Epithelial cell of prostate (primary cell): ENCODE results near the gene SLC9A3.

Experiments used
- DNase-seq: peaks from one replicate; pipeline ENCODE4 v3.0.0-alpha.2; 2011; ENCODE audit warnings: low read depth, low spot score
- H3K27ac ChIP-seq: fragments of 450-650 bp; 2 replicates; pipeline ENCODE4 v1.5.1; 2017; ENCODE audit warnings: mild to moderate bottlenecking

SLC9A3 gene

DNA sequence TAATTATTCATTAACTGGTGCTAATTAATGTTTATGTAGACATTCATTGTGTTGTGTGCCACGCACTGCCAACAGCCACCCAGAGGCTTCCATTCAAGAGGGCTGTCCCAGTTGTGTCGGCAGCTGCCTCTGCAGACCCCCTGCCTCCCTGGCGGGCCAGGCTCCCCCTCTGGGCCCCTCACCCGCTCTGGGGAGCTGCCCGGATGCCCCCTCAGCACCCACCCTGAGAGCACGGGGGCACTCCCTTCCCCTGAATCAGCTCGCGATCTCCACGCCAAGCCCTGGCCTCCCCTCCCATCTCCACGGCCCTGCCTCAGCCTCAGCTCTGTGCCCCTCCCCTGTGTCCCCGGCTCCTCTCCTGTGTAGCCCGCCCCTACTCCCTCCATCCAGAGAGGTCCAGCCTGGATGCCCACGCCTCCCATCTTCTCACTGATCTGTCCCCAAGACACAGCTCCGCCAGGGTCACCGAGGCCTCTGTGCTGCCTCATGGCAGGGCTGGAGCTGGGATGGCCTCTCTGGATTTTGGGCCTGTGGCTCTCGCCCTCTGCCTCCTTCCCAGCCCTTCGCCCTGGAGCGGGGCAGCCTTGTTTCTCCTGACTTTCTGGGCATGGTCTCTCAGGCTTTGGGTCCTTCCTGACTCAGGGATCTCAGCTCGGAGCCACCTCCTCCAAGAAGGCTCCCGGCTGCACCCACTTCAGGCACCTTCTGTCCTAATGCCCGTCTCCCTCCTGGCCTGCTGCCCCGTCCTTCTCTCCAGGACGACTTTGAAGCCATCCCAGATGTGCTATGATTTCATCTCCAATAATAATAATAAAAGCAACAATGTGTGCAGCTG is 16.0 kb upstream of the SLC9A3 start:
- no peak overlapping the region for H3K27ac ChIP-seq
- DNase-seq, result no peak

DNA sequence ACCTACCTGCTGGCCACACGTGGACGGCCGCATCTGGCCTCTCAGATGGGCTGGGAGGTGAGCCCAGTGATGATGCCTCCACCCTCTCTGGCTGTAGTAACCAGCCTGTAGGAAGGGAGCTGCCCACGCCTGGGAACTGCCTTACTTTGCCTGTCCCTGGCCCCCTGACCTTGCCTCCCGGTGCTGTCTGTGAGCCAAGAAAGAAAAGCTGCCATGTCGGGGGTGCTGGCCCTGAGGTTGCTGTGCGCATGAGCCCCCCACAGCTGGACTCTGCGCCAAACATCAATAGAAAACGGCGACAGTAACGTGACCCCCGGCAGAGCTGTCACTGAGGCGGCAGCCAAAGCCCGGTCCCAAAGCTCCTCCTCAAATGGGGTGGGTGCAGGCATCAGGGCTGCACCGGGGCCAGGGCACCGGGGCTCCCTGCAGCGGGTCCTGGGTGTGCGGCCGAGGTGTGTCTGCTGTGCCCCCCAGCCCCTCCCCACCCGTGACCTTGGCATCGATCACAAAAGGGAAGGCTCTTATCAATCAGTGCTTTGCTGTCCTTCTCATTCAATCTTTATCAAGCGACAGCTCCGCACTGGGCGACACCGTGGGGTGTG is 15.3 kb upstream of the SLC9A3 start:
- H3K27ac ChIP-seq, result no peak overlapping the region
- DNase-seq, result no peak

DNA sequence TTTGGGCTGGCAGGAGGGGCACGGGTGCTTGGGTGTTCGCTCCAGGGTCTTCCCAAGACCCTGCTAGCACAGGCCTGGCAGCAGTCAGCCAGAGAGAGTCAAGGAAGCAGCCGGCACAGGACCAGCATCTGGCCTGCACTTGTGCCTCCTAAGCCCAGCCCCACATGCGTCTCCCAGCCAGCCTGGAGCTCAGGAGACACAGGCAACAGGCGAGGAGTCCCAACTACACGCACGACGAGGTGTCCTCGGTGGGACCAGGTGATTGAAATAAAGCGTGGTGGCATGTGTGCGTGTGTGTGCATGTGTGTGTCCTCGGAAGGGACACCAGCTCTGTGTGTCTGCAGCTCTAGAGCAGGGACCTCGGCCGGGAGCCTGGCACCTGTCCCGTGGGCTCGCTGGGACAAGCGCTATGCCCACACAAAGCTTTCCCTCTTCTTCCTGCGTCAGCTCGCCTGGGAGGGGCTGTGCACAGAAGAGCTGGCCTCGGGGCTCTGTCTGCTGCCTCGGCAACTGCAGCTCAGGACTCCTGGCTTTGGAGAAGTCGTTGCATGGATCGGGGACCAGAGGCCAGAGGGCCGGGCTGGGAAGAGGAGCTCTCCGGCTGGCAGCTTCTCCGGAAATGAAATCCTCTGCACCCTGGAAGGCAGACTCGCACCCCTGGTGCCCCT is 14.7 kb upstream of the SLC9A3 start:
- H3K27ac ChIP-seq, result no peak overlapping the region
- no peak for DNase-seq

DNA sequence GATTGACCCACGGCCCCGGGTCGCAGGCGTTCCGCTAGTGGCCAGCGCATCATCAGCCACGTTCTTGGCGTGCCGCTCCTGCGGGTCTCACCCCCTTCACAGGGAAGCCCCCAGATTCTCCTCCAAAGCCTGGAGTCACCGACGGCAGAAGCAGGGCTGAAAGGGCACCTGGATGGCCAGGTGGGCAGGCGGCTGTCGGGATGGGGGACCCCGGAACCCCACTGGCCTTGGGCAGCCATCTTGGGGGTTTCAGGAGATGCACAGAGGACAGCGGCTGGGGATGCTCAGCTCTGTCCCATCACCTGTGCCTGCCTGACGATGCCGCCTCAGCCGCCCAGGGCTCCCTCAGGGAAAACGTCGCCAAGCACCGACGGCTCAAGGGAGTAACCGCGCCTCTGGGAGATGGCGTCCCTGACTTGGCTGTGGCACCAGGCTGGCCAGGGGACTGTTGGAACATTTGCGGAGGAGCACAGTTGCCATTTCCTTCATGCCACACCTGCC is 14.1 kb upstream of the SLC9A3 start:
- DNase-seq, result no peak

DNA sequence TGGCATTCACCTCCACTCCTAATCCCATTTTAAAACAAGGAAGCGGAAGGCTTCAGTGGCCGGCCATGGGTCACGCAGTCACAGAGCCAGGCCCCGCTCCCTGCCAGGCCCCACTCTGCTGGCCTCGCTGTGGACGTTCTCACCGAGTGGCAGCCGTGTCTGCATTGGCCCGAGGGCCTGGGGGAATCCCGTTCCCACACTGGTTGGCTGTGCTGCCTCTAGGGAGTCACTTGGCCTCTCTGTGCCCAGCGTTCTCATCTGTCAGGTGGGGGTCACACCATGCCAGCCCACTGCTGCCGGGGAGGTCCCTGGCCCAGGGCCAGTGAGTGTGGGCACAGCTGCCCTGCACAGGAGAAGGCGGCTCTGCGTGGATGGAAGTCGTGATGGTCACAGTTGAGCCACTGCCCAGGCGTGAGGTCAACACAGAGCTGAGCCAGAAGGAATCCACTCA is 13.4 kb upstream of the SLC9A3 start:
- no peak for DNase-seq

More for the DNA sequence above, 14.1 kb upstream of the SLC9A3 start:
- H3K27ac ChIP-seq, result no peak overlapping the region

DNA sequence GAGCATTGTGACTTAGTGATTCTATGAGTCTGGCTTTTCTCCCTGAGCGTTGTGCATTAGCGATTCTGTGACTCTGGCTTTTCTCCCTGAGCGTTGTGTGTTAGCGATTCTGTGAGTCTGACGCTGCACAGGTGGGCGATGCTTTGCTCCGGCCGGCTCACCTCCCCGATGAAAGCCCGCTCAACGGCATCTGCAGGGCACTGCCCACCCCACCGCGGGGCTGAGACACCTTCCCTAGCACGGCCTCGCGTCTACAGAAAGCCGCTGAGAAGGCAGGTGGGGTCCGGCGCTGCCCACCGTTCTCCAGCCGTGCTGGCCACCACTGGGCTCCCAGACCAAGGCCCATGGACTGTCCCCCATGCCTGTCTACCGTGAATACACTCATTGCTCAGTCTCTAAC is 12.8 kb upstream of the SLC9A3 start:
- no peak overlapping the region for H3K27ac ChIP-seq
- DNase-seq, result no peak

More for the DNA sequence above, 13.4 kb upstream of the SLC9A3 start:
- H3K27ac ChIP-seq, result no peak overlapping the region

DNA sequence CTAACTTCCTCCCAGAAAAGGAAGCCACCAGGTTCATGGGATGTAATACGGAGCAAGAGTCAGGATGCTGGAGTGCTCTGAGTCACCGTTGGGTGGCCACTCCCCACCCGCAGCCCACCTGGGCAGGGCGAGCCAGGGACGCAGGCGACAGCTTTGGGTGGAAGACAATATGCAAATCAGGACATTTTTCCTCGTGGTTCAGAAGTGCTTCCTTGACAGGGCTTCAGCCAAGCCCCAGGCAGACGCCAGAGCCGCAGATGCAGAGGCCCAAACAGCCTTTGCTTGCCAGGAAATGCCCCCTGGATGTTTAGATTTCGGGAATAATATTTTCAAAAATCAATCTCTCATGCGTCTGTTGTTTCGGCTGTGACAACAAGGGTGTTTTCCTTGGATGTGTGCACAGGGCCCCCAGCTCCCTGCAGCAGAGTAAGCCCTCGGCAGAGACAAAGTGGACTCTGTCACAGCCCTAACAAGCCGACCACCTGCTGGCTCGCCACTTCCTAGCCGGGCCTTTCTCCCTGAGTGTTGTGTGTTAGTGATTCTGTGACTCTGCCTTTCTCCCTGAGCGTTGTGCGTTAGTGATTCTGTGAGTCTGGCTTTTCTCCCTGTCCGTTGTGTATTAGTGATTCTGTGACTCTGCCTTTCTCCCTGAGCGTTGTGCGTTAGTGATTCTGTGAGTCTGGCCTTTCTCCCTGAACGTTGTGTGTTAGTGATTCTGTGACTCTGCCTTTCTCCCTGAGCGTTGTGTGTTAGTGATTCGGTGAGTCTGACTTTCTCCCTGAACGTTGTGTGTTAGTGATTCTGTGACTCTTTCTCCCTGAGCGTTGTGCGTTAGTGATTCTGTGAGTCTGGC is 11.8 kb upstream of the SLC9A3 start:
- H3K27ac ChIP-seq, result no peak overlapping the region
- no peak for DNase-seq

DNA sequence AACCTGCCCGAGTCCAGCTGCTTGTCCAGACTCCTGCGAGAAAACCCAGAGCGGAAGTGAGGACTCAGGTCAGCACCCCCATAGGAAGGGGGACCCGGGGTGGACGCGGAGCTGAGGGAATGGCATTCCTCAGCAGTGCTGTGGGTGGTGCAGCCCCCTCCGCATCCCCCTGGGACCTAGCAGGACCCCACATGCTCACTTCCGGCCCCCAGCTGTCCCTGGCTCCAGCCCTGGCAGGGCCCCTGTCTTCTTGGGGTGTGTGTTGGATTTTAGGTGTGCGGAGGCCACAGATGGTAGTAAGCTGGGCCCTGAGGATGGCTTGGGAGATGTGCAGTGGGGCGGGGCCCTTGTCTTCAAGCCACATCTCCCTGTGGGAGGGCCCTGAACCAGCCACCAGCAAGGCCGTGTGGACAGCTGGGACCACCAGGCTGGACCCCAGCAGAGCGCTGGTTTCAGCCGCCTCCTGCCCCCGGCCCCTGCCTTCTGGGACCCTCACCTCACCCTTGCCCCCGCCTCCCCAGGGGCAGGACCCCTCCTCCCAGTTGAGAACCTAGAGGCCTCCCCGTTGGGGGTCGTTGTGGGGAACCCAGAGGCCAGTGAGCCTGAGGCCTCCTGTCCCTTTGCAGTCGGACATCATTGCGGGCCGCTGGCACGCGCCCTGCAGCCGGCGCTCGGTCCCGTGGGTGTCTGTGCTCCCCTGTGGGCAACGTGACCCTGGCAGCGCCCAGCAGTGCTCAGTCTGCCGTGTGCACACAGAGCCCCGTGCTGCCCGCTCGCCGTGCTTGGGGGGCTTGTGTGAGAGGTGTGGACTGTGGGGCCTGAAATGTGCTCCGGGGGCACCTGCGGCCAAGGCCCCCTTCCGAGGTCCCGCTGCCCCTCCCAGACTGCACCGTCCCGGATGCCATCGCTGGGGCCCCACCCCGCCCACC is 10.8 kb upstream of the SLC9A3 start:
- H3K27ac ChIP-seq, result no peak overlapping the region
- DNase-seq, result no peak

DNA sequence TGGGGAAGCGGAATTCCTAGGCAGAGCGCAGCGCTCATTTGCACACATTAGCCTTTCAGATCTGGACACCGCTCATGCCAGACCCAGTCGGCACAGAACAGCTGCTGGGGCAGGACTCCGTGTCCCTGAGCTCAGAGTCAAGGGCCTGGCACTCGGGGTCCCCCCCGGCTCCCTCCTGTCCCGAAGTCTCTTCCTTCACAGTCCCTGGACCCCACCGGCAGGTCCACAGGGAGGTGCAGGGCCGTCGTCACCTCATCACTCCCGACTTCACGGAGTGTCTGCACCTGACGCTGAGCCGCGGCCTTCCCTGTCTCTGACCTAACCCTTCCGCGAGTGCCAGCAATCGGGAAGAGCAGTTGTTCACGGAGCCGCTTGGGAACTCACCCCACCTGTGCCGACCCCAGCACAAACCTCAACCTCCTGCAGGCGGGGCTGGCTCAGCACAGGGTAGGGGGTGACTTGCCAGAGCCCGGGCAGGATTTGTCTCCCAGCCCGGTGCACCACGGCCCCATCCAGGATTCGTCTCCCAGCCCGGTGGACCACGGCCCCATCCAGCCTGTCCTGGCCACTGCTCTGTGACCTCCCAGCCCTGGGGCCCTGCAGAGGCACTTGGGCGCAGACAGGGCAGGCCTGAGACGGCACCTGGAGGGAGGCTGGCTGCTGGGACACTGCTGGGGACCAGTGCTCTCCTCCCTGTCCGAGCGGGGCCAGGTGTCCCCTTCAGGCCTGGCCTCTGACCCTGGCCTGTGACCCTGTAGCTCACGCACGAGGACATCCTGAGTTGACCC is 9.9 kb upstream of the SLC9A3 start:
- DNase-seq, result no peak
- H3K27ac ChIP-seq, result no peak overlapping the region

DNA sequence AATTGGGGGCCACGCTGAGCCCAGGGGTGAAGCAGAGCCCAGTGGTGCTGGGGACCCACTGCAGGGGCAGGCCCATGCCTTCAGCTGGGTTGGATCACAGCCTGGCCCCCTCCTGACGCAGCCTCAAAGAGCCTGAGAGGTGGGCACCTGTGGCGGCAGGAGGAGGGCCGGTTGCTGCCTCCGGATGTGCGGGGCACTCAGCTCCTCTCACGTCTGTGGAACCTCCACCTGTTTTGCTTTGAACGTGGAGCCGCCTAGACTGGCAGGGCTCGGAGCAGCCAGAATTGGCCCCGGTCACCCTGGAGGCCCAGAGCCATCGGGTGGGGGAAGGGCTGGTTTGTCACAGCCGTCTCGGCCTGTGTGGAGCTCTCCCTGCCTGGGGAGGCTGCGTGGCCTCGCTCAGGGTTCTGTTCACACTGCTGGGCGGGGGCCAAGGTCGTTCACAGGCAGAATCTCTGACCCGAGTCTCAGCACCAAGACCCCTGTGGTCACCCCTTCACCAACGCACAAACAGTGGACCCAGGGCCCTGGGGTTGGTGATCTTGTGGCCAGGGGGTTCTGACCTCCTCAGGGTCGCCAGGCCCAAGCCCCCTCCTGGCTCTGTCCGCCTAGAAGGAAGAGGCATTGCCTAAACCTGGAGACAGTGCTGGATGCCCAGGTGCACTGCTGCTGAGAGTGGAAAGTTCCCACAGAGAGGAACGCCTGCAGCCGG is 9.2 kb upstream of the SLC9A3 start:
- no peak for DNase-seq
- H3K27ac ChIP-seq, result no peak overlapping the region

DNA sequence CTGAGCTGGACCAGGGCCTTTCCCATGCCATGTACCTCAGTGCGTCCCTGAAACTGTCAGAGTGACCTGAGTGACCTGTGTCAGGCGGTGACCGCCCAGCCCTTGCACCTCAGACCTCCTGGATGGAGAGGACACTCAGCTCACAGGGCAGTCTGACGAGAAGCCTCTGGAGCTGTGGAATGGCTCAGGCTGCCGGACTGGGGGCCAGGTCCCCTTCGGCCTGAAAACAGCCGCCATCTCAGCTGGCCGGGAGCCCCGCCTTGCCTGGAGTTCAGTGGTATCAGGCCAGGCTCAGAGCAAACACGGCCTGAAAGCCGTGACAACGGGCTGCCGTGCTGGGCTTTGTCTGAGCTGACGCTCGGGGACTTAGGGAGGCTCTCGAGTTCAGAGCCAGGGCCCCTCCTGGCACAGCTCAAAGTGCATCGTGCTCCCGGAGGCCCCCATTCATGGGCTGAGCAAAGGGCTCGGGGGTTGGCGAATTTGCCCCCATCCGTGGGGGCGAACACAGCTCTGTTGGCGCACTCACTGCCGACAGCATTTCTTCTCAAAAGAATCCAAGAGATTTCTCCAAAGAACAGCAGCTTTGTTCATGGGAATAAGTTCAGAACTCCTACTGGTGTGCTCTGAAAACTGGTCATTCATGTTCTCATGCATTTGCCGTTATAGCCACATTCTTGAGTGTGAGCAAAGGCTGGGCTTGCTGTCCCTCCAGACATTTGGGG is 8.4 kb upstream of the SLC9A3 start:
- H3K27ac ChIP-seq, result no peak overlapping the region
- no peak for DNase-seq

DNA sequence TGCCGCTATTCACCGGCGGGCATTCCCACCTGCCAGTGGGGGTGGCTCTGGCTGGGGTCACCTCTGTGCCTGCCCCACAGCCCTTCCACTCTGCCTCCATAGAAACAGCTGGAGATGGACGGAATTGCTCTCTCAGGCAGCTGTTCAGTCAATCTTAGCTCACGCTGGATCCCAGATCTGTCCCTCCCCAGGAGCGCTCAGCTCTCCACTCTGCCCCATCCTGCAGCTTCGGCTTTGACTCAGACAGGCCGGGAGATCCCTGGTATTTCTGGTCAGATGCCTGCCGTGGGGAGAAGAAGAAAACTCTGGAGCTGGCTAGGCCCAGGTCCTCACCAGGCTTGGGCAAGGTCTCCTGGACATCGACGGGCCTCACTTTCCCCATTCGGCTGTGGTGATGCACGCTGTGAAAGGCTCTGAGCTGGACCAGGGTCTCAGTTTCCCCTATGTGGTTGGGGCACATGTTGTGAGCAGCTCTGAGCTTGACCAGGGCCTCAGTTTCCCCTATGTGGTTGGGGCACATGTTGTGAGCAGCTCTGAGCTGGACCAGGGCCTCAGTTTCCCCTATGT is 7.6 kb upstream of the SLC9A3 start:
- DNase-seq, result no peak
- no peak overlapping the region for H3K27ac ChIP-seq

DNA sequence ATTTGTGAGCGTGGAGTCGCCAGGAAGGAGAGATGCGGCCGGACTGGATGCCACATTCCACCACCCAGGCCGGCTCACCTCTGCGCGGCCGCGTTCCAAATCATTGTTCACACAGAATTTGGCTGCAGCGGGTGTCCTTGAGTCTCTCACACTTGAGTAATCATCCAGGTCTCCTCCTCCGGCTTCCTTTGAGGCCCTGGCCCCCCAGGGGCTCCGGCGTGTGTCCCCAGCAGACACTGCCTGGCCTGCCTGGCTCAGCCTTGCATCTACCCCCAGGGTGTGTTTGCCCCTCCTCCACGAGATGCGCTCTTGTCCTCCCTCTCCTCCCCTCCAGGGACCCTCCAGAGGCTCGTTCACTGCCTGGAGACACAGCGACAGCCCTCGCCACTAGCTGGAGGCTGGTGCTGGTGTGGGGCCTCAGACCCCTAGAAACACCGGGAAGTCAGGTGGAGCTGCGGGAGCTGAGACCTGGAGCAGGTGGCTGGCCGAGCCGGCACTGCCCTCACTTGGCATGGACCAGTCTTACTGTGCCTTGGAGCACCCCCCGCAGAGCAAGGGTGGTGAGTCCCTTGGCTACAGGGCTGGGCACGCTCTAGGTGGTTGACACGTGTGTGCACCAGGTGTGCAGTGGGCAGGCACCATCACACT is 7.0 kb upstream of the SLC9A3 start:
- DNase-seq, result no peak
- H3K27ac ChIP-seq, result no peak overlapping the region

DNA sequence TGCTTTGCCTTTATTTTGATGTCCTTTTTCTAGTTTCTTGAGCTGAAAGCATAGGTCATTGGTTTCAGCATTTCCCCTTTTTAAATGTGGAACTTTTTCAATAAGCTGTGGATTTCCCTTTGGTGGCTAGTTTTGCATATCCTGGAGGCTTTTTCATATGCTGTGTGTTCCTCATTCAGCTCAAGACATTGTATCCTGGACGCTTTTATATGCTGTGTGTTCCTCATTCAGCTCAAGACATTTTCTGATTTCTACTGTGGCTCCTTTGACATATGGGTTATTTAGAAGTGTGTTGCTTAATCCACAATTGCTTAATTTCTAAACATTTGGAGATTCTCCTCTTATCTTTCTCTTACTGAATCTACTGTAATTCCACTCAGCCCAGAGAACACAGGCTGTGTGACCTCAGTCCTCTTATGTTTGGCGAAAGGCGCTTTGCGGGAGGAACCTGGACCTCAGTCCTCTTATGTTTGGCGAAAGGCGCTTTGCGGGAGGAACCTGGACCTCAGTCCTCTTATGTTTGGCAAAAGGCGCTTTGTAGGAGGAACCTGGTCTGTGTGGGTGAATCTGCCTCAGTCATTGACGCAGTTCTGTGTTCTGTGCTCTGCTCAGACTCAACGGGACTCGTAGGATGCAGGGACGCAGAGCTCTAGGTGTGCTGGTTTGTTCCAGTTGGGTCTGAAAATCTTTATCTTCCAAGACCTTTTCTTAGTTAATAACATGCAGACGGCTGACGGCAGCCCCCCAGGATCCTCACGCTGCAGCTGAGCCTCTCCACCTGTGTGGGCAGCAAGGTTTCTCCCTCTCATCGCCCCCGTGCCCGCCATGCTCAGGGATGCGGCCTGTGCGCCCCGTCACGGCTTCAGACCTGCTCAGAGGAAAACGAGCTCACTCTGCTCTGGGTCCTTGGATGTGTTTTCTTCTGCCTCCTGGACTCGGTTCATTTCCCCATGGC is 6.0 kb upstream of the SLC9A3 start:
- no peak for DNase-seq
- no peak overlapping the region for H3K27ac ChIP-seq
